Endodermal cell (in vitro differentiated cells): ENCODE data around the gene BEST4. TPM values are rescaled to one million over a fixed set of nuclear protein-coding genes. Genes with fewer than 3 reads are reported as not detected.
A peak's percentile ranks its signal among the peaks of the same experiment; 100 is the strongest.

Experiments
- DNase-seq: peaks from one replicate; pipeline ENCODE4 v3.0.0-alpha.2; 2017
- H3K27ac ChIP-seq: 2 replicates; pipeline ENCODE4 v1.5.1; 2013; ENCODE audit warnings: mild to moderate bottlenecking, low read depth, low read length, moderate library complexity
- H3K27me3 ChIP-seq: 2 replicates; pipeline ENCODE4 v1.6.1; 2013; ENCODE audit warnings: mild to moderate bottlenecking, low read length, moderate library complexity; ENCODE audit not compliant: insufficient read depth, control insufficient read depth, poor library complexity, severe bottlenecking
- H3K36me3 ChIP-seq: 2 replicates; pipeline ENCODE4 v1.7.0; 2013; ENCODE audit warnings: mild to moderate bottlenecking, low read length, moderate library complexity; ENCODE audit not compliant: control insufficient read depth, insufficient read depth
- H3K4me1 ChIP-seq: one replicate; pipeline ENCODE4 v1.7.0; 2013; ENCODE audit warnings: low read length; ENCODE audit not compliant: control insufficient read depth, insufficient read depth
- H3K4me3 ChIP-seq: 2 replicates; pipeline ENCODE4 v1.5.1; 2013; ENCODE audit warnings: mild to moderate bottlenecking, low read length, moderate library complexity
- H3K9ac ChIP-seq: 2 replicates; pipeline ENCODE4 v1.6.1; 2013; ENCODE audit warnings: mild to moderate bottlenecking, low read length, moderate library complexity; ENCODE audit not compliant: poor library complexity, severe bottlenecking; ENCODE audit errors: extremely low read depth
- H3K9me3 ChIP-seq: 2 replicates; pipeline ENCODE4 v1.6.1; 2013; ENCODE audit warnings: mild to moderate bottlenecking, low read length, moderate library complexity; ENCODE audit not compliant: control insufficient read depth
- H3K27ac Mint-ChIP-seq: 2 replicates; pipeline ENCODE4 v1.8.0; 2020; ENCODE audit warnings: mixed read lengths
- H3K27me3 Mint-ChIP-seq: 2 replicates; pipeline ENCODE4 v1.8.0; 2021; ENCODE audit warnings: mild to moderate bottlenecking, mixed read lengths; ENCODE audit not compliant: insufficient read depth
- H3K36me3 Mint-ChIP-seq: 2 replicates; pipeline ENCODE4 v1.8.0; 2020; ENCODE audit warnings: low read depth, mixed read lengths
- H3K4me1 Mint-ChIP-seq: 2 replicates; pipeline ENCODE4 v1.8.0; 2020; ENCODE audit warnings: mixed read lengths
- H3K4me3 Mint-ChIP-seq: 2 replicates; pipeline ENCODE4 v1.8.0; 2020; ENCODE audit warnings: mild to moderate bottlenecking, moderate library complexity, mixed read lengths
- H3K9me3 Mint-ChIP-seq: 2 replicates; pipeline ENCODE4 v1.8.0; 2020; ENCODE audit warnings: mild to moderate bottlenecking, mixed read lengths
- WGBS, 2 experiments: methylation state at CpG; one replicate each; pipeline versions ENCODE4 v1.1.5 to v1.1.7; 2013; ENCODE audit warnings: missing lambda C conversion rate in 2 of 2, mixed read lengths in 1 of 2; ENCODE audit not compliant: insufficient coverage in 1 of 2, insufficient read length in 1 of 2; 5-methylcytosine and 5-hydroxymethylcytosine counted together
- total RNA-seq, 2 donors: library from RNA; stranded (reverse); fragmentation: NEBNext Ultra II Directional in 1 of 2; extraction: Animal tissue kit (Norgen Biotek cat#: 25700) in 1 of 2; gene quantifications; 2 replicates in 1 of 2; 3 replicates in 1 of 2; pipeline ENCODE4 v1.2.1, GENCODE V29; 2021
- TF ChIP-seq, protein P1 (sequence below): fragments of 200-600 bp; sonication (generic); conservative IDR thresholded peaks from 2 replicates; pipeline ENCODE4 v1.5.0; 2021; ENCODE audit warnings: antibody characterized with exemption, mild to moderate bottlenecking

BEST4 gene
- total RNA-seq, 2 donors from 2014 or later: 1.6 to 2.3 TPM

DNA sequence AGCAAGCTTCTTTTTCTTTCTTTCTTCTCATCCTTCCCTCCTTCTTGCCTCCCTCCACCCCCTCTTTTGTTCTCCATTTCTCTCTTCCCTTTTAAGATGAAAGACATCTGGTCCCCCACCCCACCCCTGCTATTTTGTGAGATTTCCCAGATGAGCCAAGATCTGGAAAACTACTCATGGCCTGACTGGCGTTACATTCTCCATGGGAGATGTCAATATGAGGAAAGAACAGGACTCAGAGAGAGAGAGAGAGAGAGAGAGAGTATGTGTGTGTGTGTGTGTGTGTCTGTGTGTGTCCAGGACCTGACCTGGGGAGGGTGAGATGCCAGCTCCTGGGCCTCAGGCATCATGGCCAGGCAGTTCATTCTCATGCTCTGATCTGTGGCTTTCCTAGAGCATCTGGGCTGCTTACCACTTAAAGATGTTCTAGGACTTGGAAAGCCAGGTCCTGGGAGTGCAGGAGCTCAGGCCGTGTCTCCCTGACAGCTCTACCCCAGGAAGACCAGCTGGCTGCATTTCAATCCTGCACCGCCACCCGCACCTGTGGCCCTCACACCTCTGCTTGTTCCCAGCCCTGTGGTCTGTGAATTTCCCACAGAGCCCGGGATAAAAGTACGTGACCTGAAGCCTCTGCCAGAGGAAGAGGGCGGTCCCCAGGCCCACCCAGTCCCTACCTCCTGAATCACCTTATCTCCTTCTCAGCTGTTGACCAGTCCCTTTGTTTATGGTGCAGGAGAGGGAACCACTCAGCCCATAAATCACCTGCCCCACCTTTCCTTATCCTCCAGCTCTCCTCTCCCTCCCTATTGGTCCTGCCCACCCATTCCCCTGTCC lies 3.2 kb upstream of the BEST4 start:
- Histone ChIP-seq H3K9ac (no peak overlapping the region), H3K36me3 (no peaks in the 10 kb centered on the region), H3K9me3 (no peaks in the 10 kb centered on the region), H3K4me1 (peaks cover 10% of the 10 kb centered on the region), H3K27me3 (peaks cover 7% of the 10 kb centered on the region), H3K4me3 (no peak overlapping the region), H3K27ac (peak overlapping the region; percentile 53)
- Mint-ChIP-seq H3K4me1 (peaks cover 19% of the 10 kb centered on the region), H3K36me3 (no peaks in the 10 kb centered on the region), H3K4me3 (no peak overlapping the region), H3K27ac (peak overlapping the region; percentile 55), H3K9me3 (no peaks in the 10 kb centered on the region), H3K27me3 (peaks cover 4% of the 10 kb centered on the region)
- WGBS, 2 experiments: 87 to 93% methylated on average over 4 to 7 of the region's 7 CpGs
- DNase-seq: peak; percentile 57
- TF ChIP-seq, protein P1, sequence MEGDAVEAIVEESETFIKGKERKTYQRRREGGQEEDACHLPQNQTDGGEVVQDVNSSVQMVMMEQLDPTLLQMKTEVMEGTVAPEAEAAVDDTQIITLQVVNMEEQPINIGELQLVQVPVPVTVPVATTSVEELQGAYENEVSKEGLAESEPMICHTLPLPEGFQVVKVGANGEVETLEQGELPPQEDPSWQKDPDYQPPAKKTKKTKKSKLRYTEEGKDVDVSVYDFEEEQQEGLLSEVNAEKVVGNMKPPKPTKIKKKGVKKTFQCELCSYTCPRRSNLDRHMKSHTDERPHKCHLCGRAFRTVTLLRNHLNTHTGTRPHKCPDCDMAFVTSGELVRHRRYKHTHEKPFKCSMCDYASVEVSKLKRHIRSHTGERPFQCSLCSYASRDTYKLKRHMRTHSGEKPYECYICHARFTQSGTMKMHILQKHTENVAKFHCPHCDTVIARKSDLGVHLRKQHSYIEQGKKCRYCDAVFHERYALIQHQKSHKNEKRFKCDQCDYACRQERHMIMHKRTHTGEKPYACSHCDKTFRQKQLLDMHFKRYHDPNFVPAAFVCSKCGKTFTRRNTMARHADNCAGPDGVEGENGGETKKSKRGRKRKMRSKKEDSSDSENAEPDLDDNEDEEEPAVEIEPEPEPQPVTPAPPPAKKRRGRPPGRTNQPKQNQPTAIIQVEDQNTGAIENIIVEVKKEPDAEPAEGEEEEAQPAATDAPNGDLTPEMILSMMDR: no peak

DNA sequence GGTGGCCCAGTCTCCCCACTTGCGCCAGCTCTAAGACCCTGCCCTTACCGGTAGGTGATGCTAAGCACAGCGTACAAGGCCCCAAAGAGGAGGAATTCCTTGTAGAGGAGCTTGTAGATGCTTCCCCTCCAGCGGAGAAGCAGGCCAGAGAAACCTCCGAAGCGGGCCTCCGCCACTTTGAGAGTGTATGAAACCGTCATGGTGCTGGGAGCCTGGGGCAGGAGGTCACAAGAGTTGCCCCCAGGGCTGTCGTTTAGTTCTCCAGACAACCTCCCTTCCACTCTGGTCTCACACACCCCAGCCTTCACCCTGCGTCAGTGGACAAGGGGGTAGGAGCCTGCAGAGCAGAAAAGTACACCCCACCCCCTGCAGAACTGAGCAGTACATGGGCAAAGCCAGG lies 464 bp downstream of the BEST4 start:
- WGBS, 2 experiments: 94 to 100% methylated on average over 7 to 10 of the region's 10 CpGs

DNA sequence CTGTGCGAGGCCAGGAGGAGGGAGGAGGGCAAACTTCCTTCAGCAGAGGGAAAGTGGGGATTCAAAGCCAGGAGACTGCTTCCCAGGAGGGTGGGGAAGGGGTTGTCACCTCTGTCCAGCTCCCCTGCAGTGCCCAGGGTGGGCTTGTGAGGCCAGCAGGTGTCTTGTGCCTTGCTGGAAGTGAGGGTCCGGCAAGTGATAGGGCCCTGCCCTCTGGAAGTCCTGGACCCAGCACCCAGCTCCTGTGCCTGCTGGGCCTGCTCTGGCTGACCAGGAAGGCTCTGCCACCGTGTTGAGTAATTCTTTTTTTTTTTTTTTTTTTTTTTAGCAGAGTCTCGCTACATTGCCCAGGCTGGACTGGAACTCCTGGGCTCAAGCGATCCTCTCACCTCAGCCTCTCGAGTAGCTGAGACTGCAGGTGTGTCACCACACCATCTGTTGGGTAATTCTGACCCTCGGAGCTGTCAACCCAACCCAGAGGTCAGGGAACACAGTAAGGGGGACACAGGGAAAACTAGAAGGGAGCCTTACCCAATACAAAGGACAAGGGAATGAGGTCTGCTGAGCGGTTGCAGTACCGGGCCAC lies 1.0 kb downstream of the BEST4 start:
- Histone ChIP-seq H3K36me3 (no peaks in the 10 kb centered on the region), H3K9me3 (no peaks in the 10 kb centered on the region), H3K4me3 (no peak overlapping the region), H3K4me1 (peaks cover 5% of the 10 kb centered on the region), H3K27ac (no peak overlapping the region), H3K9ac (no peak overlapping the region), H3K27me3 (peaks cover 20% of the 10 kb centered on the region)
- Mint-ChIP-seq H3K4me1 (peaks cover 16% of the 10 kb centered on the region), H3K36me3 (peaks cover 2% of the 10 kb centered on the region), H3K9me3 (no peaks in the 10 kb centered on the region), H3K27ac (peak overlapping the region; percentile 50), H3K4me3 (peak overlapping the region; percentile 50), H3K27me3 (peaks cover 10% of the 10 kb centered on the region)
- whole genome bisulfite sequencing, 2 experiments: 85 to 96% methylated on average over 6 to 9 of the region's 9 CpGs
- TF ChIP-seq, protein P1: no peak
- peak; percentile 46 for DNase-seq

More for the DNA sequence above, 464 bp downstream of the BEST4 start:
- Mint-ChIP-seq H3K9me3 (no peaks in the 10 kb centered on the region), H3K27me3 (peaks cover 10% of the 10 kb centered on the region), H3K4me3 (no peak overlapping the region), H3K4me1 (peaks cover 16% of the 10 kb centered on the region), H3K36me3 (no peaks in the 10 kb centered on the region), H3K27ac (no peak overlapping the region)
- Histone ChIP-seq H3K9me3 (no peaks in the 10 kb centered on the region), H3K27me3 (peaks cover 20% of the 10 kb centered on the region), H3K4me1 (peaks cover 5% of the 10 kb centered on the region), H3K27ac (no peak overlapping the region), H3K9ac (no peak overlapping the region), H3K4me3 (no peak overlapping the region), H3K36me3 (no peaks in the 10 kb centered on the region)
- peak; percentile 40 for DNase-seq
- TF ChIP-seq, protein P1: no peak
